HT1080 (cell line): ENCODE results near the gene RREB1. TPM values are rescaled to one million over a fixed set of nuclear protein-coding genes. Genes with fewer than 3 reads are reported as not detected.
"Not testable (repeated sequence)": the region's sequence is repeated elsewhere in the genome, so short reads cannot be mapped to it uniquely, and the experiment has no call there.

Experiments
- DNase-seq: peaks from one replicate; pipeline ENCODE4 v3.0.0-alpha.2; 2015; ENCODE audit warnings: low read depth
- total RNA-seq: library from RNA; depleted of rRNA; stranded (reverse); fragments of >200 nt; shearing (Covaris generic); gene quantifications from 2 replicates; pipeline ENCODE4 v1.2.3, GENCODE V29; 2014

The RREB1 gene
- total RNA-seq, 1 experiment from 2014 or later, result 11.9 TPM

GRCh38 chr6:7261032-7261841, 153.5 kb downstream of the RREB1 start:
- DNase-seq, result peak; percentile 91

GRCh38 chr6:7261852-7262461, 154.2 kb downstream of the RREB1 start:
- DNase-seq, result no peak

DNA sequence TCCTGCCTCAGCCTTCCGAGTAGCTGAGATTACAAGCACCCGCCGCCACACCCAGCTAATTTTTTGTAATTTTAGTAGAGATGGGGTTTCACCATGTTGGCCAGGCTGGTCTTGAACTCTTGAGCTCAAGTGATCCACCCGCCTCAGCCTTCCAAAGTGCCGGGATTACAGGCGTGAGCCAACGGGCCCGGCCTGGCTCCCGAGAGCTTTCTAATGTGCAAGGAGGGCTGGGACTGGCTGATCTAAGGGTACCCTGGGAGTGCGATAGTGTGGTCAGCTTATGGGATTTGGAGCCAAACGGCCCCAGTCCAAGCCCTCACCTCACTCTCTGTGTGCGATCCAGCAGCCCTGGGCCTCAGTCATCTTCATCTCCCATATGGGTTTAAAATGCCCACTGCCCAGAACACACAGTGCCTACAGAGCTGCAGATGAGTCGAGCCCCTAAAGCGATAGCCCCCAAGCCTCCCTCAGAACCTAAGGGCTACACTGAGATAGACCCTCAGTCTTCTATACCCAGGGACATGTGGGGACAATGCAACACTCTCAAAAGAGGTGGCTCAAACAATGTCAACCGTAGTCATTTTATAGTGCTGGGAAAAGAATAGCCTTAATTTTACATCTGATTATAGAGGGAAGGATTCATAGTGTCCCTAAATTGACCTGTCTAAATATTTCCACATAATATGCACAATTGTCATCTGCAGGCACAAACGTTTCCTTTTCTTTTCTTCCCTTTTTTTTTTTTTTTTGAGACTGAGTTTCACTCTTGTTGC, 155.2 kb downstream of the RREB1 start:
- no peak for DNase-seq

GRCh38 chr6:7263519-7263805, 155.7 kb downstream of the RREB1 start:
- not testable (repeated sequence) for DNase-seq

DNA sequence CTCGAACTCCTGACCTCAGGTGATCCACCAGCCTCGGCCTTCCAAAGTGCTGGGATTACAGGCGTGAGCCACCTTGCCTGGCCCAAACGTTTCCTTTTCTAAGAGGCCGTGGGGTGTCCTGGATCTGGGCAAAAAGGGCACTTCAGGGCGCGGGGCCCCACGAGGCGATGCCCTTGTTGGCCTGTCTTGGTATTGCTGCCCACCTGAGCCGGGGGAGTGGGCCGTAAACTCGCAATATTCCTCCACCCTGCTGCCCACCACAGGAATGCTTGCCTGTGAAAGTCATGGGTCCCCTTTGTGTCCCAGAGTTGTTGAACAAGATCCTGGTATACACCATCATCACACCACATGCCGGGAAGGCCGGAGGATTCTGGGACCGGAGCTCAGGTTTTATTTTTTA, 156.3 kb downstream of the RREB1 start:
- DNase-seq, result no peak

- DNase-seq, result no peak
Measured at GRCh38 chr6:7264686-7265384, 157.1 kb downstream of the RREB1 start.

DNA sequence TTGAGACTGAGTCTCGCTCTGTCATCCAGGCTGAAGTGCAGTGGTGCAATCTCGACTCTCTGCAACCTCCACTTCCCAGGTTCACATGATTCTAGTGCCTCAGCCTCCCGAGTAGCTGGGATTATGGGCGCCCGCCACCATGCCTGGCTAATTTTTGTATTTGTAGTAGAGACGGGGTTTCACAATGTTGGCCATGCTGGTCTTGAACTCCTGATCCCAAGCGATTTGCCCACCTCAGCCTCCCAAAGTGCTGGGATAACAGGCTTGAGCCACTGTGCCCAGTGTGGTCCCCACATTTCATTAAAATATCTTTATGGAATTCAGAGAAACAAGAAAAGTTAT, 157.6 kb downstream of the RREB1 start:
- DNase-seq, result not testable (repeated sequence)

DNA sequence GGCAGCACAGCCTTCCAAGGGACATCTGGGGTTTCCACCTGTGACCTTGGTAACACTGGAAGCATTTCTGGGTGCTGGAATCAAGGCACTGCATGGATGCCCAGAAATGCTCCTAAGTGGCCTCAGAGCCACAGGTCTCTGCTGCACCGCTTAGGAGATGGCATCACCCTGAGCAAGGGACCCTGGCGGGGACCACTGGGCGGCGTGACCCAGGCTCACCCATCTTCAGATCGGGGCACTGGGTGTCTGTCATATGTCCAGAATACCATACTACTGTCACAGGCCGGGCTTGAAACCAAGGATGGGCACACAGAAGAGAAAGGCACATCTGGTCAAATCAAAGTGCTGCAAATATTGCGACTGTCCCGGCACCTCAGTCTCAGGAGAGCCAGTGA, 159.3 kb downstream of the RREB1 start:
- DNase-seq, result no peak

DNA sequence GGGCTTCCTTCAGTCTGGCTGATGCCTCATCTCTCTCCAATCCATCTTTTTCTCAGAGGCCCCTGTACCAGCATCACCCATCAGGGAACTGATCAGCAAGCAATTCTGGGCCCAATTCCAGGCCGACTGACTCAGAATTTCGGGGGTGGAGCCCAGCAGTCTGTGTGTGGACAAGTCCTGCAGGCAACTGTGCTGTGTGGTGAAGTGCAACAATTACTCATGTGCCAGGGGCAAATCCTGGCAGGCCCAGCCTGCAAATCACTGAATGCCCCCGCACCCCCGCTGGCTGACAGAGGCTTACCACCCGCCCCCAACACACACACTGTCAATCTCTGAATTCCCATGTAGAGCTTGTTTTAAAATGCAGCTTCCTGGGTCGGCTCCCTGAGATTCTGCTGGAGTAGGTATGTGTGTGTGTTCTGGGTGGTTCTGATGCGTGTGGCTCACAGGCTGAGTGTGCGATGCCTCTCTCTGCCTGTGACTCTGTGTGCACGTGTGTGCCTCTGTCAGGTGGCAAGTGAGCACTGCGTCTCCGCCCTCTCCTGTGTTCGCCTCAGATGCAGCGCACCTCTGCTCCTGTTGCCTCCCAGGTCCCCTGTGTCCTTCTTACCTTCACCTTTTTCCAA, 159.8 kb downstream of the RREB1 start:
- DNase-seq, result peak; percentile 96

- no peak for DNase-seq
Measured at GRCh38 chr6:7268362-7268761, 160.6 kb downstream of the RREB1 start.

DNA sequence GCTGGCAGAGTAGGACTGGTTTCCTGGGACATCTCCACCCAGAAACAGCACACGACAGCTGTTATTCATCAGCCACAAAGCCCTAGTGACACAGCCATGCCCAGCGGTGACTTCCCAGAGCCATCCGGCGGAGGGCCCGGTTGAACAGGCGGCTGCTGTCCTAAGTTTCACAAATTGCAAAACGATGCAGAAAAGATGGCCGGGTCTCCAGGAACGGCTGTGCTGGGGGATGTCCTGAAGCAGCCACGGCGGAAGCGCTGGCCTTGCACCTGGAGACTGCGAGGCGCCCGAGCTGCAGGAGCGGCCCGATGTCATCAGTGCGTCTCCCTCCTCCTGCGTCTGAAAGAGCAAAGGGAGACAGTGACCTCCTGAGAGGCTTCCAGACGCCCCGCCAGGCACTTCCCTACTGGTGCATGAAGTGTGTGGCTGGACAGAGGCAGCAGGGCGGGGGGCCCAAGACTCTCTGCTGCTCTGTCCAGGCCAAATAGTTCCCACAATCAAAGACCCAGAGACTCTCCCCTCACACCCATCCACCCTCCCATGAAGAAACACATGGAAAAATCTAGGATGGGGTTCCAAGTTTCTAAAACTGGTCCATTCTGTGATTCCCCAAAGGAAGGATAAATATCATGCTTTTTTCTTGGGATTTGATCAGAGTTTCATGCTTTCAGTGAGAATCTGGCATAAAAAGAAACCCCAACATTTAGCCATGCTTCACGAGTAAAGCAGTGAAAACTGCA, 161.2 kb downstream of the RREB1 start:
- no peak for DNase-seq

DNA sequence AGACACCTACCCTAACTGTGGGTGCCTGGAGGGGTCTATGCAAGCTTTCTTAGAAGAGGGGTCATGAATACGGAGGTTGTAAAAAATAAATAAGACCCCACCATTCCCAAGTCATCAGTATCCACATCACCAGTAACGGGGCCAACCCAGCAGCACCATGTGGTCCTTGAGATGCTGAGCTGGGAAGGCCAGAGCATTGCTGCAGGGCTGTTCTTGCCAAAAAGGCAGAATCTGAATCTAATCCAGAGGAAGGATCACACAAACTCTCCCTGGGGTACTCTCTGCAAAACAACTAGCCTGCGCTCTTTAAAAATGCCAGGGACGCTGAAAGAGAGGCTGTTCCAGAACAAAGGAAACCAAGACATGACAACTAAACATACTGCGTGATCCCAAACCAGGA, 162.1 kb downstream of the RREB1 start:
- DNase-seq, result no peak

DNA sequence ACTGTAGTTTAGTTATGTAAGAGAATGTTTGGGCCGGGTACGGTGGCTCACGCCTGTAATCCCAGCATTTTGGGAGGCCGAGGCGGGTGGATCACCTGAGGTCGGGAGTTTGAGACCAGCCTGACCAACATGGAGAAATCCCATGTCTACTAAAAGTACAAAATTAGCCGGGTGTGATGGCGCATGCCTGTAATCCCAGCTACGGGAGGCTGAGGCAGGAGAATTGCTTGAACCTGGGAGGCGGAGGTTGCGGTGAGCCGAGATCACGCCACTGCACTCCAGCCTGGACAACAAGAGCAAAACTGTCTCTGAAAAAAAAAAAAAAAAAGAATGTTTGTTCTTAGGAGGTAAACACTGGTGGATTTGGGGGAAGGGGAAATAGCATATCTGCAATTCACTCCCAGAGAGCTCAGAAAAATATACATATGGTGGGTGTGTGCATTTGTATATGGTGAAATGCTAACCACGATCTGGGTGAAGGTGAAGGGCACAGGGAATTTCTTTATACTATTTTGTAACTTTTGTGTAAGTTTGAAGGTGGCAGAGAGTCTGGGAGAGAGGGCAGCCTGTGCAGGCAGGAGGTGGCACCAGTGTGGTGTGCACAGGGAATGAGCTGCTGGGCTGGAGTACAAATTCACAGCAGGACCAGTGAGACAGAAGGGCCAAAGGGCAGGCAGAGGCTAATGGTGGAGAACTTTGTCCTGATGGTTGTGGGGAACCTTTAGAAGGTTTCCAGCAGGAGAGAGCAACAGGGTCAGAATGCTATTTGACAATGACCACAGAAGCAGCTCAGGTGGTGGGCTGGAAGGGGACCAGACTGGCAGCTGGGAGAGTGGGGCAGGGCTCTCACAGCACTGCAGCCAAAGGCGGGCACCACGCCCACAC, 162.8 kb downstream of the RREB1 start:
- no peak for DNase-seq

- DNase-seq, result no peak
Measured at GRCh38 chr6:7271205-7271534, 163.4 kb downstream of the RREB1 start.

GRCh38 chr6:7273709-7274108, 165.9 kb downstream of the RREB1 start:
- no peak for DNase-seq

DNA sequence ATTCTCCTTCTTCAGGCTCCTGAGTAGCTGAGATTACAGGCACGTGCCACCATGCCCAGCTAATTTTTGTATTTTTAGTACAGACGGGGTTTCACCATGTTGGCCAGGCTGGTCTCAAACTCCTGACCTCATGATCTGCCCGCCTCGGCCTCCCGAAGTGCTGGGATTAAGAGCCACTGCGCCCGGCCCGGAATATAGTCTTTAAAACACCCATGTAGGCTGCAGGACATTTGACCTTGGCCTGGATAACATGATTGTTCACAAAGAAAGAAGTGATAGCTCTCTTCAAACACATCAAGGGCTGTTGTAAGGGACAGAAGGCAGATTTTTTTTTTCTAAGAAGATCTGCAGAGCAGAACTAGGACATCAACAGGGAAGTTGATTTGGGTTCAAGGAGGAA, 166.8 kb downstream of the RREB1 start:
- not testable (repeated sequence) for DNase-seq

DNA sequence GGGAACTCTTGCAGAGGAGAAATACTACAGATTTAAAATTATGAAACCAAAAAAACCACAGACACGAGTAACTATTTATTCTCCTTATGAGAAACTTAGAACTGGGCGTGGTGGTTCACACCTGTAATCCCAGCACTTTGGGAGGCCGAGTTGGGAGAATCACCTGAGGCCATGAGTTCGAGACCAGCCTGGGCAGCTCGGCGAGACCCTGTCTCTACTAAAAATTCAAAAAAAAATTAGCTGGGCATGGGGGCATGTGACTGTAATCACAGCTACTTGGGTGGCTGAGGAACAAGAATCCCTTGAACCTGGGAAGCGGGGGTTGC, 168.4 kb downstream of the RREB1 start:
- no peak for DNase-seq

DNA sequence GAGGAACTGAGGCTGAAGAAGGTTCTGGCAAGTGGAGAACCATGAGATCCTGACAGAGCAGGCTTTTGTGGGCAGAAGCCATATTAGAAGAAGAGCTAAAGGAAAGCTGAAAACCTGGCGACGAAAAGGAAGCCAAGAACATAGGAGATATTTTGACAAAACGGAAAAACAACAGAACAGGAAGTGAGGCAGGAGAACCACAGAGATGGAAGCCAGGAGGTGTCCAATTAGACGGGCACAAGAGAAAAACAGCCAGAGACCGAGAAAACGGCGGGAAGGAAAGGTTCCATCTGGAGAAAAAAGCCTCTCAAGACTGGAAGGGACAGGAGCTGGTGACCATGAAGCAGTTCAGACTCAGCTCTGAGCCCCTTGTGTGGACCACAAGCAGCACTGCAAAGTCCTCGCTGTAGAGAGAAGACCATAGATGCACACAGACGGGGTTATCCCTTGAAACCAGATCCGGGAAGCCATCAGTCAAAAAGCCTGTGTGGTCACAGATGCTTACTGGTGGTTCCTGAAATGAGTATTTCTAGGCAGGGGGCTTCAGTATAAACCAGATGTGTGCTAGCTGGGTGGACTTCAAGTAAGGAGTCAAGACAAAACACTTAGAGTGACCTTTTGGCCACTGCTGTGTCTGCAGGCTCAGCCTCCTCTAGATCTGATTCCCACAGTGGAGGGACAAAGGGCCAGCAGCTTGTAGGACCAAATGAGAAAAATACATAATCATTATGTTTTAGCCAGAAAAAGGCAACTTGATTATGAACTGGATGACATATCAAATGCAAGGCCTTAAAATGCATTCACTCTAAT, 174.5 kb downstream of the RREB1 start:
- no peak for DNase-seq

DNA sequence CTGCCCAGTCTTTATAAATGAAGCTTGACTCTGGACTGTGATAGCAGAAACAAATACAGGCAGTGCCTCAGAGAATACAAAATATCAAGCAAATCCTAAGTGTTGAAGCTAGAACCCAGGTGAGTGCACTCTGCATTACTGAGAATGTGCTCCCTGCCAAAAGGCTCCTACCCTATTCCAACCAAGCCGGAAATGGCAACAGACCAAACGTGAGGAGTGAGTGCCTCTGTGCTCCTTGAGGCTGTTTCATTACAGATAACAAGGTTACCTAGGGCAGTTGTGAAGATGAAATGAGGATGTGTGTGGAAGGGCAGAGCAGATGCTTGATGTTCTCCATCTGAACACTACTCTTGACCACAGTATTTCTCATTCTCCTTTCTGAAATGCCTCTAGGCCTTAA, 175.9 kb downstream of the RREB1 start:
- DNase-seq, result no peak
